D721Med (cell line): Measurements from ENCODE around the gene PDZK1.
"Not testable (repeated sequence)": the region's sequence is repeated elsewhere in the genome, so short reads cannot be mapped to it uniquely, and the experiment has no call there.

ENCODE experiments used
- DNase-seq: peaks from one replicate; pipeline ENCODE4 v3.0.0; 2011; ENCODE audit warnings: low spot score; ENCODE audit not compliant: insufficient read length
- FAIRE-seq: peaks from 2 replicates; lab custom pipeline; 2011; peaks lifted over from hg19 to GRCh38; lab: Jason Lieb, UNC
- TF ChIP-seq, protein P1 (sequence below): IDR thresholded peaks from 2 replicates; pipeline ENCODE4 v1.5.1; 2012; ENCODE audit warnings: mild to moderate bottlenecking, control low read depth; ENCODE audit not compliant: insufficient read depth; ENCODE audit errors: missing control alignments

PDZK1 gene

DNA sequence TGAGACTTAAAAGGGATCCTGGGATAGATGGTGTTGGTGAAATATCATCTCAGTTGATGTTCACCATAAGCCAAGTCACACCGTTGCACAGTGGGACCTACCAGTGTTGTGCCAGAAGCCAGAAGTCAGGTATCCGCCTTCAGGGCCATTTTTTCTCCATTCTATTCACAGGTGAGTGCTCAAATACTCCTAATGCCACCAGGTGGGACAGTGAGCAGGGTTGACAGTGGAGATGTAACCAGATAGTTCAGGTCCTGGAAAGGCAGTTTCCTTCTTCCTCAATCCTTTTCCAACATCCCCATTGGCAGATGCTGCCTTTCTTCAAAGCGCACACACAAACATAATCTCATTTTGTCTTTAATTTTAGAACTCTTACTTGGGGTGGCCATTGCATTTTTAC, 23.7 kb upstream of the PDZK1 start:
- TF ChIP-seq, protein P1, sequence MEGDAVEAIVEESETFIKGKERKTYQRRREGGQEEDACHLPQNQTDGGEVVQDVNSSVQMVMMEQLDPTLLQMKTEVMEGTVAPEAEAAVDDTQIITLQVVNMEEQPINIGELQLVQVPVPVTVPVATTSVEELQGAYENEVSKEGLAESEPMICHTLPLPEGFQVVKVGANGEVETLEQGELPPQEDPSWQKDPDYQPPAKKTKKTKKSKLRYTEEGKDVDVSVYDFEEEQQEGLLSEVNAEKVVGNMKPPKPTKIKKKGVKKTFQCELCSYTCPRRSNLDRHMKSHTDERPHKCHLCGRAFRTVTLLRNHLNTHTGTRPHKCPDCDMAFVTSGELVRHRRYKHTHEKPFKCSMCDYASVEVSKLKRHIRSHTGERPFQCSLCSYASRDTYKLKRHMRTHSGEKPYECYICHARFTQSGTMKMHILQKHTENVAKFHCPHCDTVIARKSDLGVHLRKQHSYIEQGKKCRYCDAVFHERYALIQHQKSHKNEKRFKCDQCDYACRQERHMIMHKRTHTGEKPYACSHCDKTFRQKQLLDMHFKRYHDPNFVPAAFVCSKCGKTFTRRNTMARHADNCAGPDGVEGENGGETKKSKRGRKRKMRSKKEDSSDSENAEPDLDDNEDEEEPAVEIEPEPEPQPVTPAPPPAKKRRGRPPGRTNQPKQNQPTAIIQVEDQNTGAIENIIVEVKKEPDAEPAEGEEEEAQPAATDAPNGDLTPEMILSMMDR, result no peak
- FAIRE-seq, result no peak
- no peak for DNase-seq

DNA sequence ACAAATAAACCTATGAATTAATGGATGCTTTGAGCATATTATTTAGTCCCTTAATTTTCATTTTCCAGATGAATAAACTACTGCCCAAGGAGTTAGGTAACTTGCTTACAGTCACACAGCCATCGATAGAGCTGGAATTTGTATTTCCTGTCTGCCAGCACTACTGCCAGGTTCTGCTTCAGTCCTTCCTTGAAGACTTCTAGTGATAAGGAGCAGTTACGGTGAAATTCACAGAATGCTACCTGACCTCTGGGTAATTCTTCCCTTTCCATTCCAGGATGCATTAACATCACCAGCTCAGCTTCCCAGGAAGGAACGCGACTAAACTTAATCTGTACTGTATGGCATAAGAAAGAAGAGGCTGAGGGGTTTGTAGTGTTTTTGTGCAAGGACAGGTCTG, 23.3 kb upstream of the PDZK1 start:
- TF ChIP-seq, protein P1, result no peak
- DNase-seq (no peak), FAIRE-seq (no peak)

DNA sequence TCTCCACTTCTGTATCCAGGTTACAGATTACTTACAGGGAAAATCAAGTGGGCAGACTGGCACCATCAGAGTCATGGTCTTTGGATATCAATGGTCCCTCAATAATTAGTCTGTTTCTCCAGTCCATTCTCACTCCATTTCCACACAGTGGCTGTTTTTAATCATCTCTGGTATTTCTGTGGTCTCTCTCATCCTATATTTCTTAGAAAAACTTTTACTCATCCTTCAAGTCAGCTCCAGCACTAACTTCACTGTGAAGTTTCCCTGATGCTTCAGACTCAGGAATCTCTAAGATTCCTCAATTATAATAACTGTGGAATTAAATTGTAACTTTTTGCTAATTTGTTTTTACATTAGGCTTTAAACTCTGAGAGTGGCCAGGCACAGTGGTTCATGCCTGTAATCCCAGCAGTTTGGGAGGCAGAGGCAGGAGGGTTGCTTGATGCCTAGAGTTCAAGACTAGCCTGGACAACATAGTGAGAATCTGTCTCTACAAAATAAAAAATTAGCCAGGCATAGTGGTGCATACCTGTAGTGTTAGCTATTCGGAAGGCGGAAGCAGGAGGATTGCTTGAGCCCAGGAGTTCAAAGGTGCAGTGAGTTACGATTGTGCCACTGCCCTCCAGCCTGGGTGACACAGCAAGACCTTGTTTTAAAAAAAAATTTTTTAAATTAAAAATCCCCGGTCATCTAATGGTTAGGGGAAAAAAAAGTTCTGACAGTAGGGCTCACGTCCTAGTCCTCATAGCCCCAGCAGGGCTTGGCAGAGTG, 22.7 kb upstream of the PDZK1 start:
- DNase-seq, result no peak
- TF ChIP-seq, protein P1, result no peak
- FAIRE-seq, result no peak

DNA sequence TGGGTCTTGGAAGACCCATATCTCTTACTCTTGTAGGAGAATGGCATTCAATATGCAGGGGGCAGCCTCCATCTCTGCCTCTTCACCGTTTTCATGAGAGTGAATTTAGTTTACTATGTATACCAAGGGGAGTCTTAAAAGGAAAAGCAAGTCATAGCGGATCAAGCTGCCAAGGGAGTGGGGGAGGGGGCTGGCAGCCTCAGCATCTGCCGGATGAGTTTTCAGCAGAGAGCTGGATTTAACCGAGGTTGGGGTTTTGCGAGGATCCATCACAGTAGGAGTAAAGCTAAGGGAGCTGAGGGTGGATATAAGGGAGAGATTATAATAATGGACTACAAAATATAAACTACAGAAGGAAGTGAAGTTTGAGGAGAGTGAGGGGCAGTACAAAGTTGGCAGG, 22.0 kb upstream of the PDZK1 start:
- TF ChIP-seq, protein P1, result no peak
- FAIRE-seq, result no peak
- no peak for DNase-seq

DNA sequence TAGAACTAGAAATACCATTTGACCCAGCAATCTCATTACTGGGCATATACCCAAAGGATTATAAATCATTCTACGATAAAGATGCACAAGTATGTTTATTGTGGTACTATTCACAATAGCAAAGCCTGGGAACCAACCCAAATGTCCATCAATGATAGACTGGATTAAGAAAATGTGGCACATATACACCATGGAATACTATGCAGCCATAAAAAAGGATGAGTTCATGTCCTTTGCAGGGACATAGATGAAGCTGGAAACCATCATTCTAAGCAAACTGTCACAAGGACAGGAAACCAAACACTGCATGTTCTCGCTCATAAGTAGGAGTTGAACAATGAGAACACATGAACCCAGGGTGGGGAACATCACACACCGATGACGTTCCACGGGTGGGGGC, 19.0 kb upstream of the PDZK1 start:
- not testable (repeated sequence) for FAIRE-seq

DNA sequence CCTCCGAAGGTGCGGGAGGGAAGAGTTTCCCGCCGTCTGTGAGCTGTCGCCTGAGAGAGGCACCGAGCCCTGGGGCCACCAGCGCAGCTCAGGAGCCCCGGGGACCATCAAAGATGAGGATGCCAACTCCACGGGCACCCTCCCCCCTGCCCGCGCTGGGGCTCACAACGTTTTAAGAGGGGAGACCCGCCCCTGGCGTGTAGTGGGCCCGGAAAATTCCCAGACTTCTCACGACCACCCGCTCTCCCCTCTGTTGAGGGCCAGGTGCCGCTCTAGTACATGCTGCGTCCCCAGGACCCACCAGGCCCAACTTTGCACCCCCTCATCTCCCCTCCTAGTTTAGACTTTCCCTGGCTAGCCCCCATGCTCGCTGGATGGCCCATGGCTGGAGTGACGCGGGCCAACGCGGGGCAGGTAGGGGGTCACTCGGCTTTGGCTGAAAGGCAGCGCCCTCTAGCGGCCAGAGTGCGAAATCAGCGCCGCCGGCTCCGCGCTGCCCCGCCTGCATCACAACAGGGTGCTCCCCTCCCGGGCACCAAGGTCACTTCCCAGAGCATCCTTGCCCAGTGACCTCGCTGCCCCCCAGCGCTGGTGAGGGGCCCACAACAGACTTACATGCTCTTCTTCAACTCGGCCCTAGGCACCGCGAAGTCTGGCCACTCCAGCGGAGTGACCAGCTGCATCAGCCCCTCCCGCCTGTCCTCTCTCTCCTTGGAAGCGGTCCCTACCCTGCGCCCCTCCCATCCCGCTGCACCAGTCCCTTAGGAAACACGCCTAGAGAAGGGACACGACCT, 13.9 kb upstream of the PDZK1 start:
- FAIRE-seq (no peak), DNase-seq (peak; percentile 28)
- TF ChIP-seq, protein P1, result peak; percentile 86

More for the DNA sequence above, 19.0 kb upstream of the PDZK1 start:
- not testable (repeated sequence) for DNase-seq

DNA sequence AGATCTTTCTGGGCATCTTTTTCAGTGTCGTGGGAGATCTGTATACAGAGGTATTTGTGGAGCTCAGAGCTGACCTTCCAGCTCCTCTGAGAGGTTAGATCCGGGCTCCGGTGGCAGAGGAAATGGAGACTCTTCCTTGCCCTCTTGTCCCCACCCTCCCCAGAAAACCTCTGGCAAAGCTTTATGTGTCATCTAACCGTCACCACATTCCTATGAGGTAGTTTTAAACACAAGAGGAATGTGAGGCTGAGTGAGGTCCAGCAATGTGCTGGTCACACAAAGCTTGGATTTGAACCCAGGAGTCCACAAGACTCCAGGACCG, 13.3 kb upstream of the PDZK1 start:
- no peak for FAIRE-seq
- TF ChIP-seq, protein P1, result no peak
- no peak for DNase-seq
